Measurements from ENCODE around the gene MAP3K10.

The MAP3K10 gene

DNA sequence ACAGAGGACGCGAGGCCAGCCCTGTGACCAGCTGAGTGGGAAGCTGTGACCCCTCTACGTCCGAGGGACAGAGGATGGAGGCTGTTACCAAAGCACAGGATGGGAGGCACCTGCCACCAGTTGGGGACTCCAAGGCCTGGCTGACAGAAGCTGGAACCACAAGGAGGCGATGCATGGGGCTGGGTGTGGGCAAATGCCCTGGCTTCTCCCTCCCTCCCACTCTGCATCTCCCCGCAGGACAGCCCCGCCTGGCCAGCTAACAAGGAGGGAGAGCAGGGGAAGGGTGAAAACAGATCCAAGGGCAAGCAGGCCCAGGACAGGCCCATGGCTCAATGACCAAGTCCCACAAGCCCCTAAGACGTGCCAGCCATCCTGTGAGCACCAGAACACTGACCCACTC lies 65.3 kb downstream of the MAP3K10 start:
- no peak overlapping the region; the same call in 1 of the 2 replicates for H3K27ac ChIP-seq
- TF ChIP-seq, protein P1, sequence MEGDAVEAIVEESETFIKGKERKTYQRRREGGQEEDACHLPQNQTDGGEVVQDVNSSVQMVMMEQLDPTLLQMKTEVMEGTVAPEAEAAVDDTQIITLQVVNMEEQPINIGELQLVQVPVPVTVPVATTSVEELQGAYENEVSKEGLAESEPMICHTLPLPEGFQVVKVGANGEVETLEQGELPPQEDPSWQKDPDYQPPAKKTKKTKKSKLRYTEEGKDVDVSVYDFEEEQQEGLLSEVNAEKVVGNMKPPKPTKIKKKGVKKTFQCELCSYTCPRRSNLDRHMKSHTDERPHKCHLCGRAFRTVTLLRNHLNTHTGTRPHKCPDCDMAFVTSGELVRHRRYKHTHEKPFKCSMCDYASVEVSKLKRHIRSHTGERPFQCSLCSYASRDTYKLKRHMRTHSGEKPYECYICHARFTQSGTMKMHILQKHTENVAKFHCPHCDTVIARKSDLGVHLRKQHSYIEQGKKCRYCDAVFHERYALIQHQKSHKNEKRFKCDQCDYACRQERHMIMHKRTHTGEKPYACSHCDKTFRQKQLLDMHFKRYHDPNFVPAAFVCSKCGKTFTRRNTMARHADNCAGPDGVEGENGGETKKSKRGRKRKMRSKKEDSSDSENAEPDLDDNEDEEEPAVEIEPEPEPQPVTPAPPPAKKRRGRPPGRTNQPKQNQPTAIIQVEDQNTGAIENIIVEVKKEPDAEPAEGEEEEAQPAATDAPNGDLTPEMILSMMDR (conservative IDR thresholded peaks at IDR 0.05), result no peak

DNA sequence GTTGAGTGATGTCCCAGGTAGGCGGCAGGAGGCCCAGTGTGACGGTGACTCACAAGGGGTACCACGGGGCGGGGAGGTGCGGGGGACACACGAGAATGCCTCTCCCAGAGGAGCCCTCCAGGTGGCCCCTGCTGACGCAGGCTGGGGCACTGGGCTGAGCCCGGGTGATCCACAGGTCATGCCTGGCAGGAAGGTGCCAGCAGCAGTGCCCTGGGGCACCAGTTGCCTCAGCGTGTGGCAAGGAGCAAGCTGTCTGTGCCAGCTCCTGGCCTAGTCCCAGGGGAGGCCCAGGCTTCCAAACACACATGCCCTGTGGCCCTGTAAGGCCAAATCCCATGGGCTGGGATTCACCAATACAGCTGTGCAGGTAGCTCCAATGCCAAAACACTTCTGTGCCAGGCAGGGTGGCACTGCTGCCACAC lies 65.9 kb downstream of the MAP3K10 start:
- TF ChIP-seq, protein P1 (conservative IDR thresholded peaks at IDR 0.05), result no peak
- H3K27ac ChIP-seq, result no peak overlapping the region; the same call in 1 of the 2 replicates

DNA sequence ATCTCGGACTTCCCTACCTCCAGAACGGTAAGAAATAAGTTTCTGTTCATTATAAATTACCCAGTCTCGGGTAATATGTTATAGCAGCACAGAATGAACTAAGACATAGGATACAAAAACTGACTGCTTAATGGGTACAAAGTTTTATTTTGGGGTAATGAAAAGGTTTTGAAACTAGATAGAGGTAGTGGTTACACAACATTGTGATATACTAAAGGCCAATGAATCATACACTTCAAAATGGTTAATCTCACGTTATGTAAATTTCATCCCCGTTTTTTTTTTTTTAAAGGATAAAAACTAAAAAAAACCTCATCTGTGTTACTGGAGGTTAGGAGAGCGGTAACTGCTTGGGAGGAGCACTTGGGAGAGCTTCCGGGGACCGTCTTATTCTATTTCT lies 70.4 kb downstream of the MAP3K10 start:
- TF ChIP-seq, protein P1 (conservative IDR thresholded peaks at IDR 0.05), result no peak
- no peak overlapping the region for H3K27ac ChIP-seq

DNA sequence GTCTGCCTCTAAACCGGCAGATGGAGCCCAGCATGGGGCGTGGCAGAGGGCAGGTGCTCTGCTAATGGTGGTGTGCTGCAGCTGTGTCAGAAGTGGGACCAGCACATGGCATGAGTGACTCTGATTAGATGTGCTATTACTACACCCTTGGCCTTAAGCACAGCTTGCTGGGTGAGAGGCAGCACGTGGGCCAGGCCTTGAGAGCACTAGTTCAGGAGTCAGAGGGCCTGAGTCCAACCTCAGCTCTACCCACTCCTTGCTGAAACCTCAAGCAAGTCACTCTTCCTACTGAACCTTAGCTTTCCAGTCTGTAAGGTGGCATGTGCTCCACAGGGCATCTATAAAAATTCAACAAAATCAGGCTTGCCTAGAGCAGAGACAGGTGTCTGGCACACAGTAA lies 71.2 kb downstream of the MAP3K10 start:
- H3K27ac ChIP-seq, result no peak overlapping the region
- TF ChIP-seq, protein P1 (conservative IDR thresholded peaks at IDR 0.05), result no peak

DNA sequence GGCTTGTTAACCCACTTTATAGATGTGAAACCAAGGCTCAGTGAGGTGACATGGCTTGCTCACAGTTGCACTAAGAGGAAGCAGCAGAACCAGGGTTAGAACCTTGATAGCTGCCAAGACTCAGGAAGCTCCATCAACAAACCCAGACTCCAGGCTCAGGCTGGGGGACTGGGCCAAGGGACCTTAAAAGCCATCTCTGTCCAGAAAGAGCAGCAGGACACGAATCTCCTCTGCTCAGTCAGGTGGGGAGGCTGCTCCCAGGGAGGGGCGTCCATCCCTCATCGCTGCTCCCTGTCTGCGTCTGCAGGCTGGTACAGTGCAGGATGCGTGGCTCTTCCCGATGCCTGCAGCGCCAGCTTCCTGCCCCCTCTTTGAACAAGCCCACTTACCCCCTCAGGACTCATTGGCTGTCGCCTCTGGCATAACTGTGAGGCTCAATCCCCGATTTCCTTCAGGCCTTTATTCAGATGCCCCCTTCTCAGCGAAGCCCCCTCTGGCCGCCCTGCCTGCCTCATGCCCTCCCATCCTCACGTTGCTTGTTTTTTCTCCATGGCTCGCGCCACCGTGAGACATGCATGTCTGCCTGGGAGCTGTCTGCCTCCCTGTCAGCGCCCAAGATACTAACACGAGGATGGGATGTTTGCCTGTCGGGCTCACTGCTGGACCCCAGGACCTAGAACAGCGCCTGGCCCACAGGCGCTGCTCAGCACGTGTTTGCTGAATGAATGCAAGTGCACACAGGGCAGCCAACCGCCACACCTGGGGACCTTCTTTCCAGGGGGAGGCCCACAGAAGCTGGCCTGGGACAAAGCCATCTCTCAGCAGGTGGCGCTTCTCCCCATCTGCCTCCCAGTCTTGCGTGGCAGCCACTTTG lies 72.5 kb downstream of the MAP3K10 start:
- H3K27ac ChIP-seq, result no peak overlapping the region
- TF ChIP-seq, protein P1 (conservative IDR thresholded peaks at IDR 0.05), result no peak

DNA sequence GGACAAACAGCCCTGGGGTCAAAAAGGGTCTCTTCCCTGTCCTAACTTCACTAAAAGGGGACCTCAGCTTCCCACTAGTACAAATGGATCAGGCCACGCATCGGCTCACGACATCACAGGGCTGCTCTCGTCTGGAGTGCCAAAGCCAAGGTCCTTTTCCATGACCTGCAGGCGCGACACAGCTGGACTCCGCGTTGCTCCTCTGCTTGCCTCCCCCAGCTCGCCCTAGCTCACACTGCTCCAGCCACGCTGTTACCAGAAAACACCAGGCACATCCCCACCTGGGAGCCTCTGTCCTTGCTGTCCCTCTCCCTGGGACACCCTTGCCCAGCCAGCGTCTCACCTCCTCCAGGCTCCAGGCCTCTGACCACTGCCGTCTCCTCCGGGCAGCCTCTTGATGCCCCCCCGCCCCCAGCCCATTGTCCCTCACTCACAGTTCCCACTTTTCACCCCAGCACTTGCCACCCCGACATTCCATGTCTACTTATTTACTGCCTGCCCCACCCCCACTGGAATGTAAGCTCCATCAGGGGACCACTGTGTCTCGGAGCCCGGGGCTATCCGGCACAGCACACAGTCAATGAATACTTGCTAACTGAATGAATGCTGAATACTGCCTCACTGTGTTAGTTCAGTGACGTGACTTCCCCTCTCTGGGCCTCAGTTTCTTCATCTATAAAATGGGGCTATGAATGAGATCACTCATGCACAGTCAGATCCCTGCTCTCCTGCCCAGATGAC lies 73.3 kb downstream of the MAP3K10 start:
- no peak overlapping the region for H3K27ac ChIP-seq

More for the DNA sequence above, 73.3 kb downstream of the MAP3K10 start:
- TF ChIP-seq, protein P1 (conservative IDR thresholded peaks at IDR 0.05), result no peak

Data from VCaP (cell line).